Amygdala (tissue), 56 donors: ENCODE measurements around the gene MIEN1.
"Not testable (repeated sequence)": the region's sequence is repeated elsewhere in the genome, so short reads cannot be mapped to it uniquely, and the experiment has no call there.

Experiments used
- DNase-seq, 56 donors: peaks; one replicate each; lab custom pipeline; 2025; lab: John Stamatoyannopoulos, UW

Gene MIEN1

GRCh38 chr17:39742126-39742855 is 12.0 kb upstream of the MIEN1 start:
- DNase-seq: no peak

- DNase-seq: no peak
These were observed 10.2 kb upstream of the MIEN1 start for GRCh38 chr17:39740357-39741111.

- DNase-seq: no peak
These were observed 9.6 kb upstream of the MIEN1 start for GRCh38 chr17:39739885-39740356.

- DNase-seq: no peak
These were observed 8.9 kb upstream of the MIEN1 start for GRCh38 chr17:39738983-39739884.

- no peak for DNase-seq
These were observed 8.2 kb upstream of the MIEN1 start for GRCh38 chr17:39738568-39738901.

- no peak for DNase-seq
These were observed 7.6 kb upstream of the MIEN1 start, which contains the start of gene GRB7 for GRCh38 chr17:39737760-39738567. Gene GRB7 (plus strand): TSS chr17:39737938. CDS start chr17:39742302, 4,364 bp downstream.

GRCh38 chr17:39737206-39737759 is 7.0 kb upstream of the MIEN1 start:
- no peak for DNase-seq

- no peak for DNase-seq
These were observed 6.2 kb upstream of the MIEN1 start for GRCh38 chr17:39736319-39737165.

GRCh38 chr17:39735882-39736281 is 5.5 kb upstream of the MIEN1 start:
- no peak for DNase-seq

- DNase-seq: no peak
These were observed 2.3 kb upstream of the MIEN1 start for GRCh38 chr17:39732586-39732985.

GRCh38 chr17:39729280-39729851 is 966 bp downstream of the MIEN1 start:
- DNase-seq: no peak

GRCh38 chr17:39727556-39727955 is 2.8 kb downstream of the MIEN1 start:
- DNase-seq: no peak

GRCh38 chr17:39726617-39727016 is 3.7 kb downstream of the MIEN1 start:
- no peak for DNase-seq

- not testable (repeated sequence) for DNase-seq
These were observed 4.4 kb downstream of the MIEN1 start for GRCh38 chr17:39725923-39726322.

GRCh38 chr17:39724731-39725130 is 5.6 kb downstream of the MIEN1 start:
- DNase-seq: no peak

GRCh38 chr17:39722965-39723848 is 7.1 kb downstream of the MIEN1 start:
- no peak for DNase-seq

- DNase-seq: no peak
These were observed 8.2 kb downstream of the MIEN1 start for GRCh38 chr17:39722104-39722503.
